Endothelial cell of umbilical vein (primary cell): Measurements from ENCODE around the gene R3HDM1.

Source experiments
- CTCF ChIP-seq, 2 donors: IDR thresholded peaks; 1 replicate in 1 of 2; 2 replicates in 1 of 2; pipeline ENCODE4 v1.5.1; 2011; ENCODE audit warnings: low read length in 2 of 2, mild to moderate bottlenecking in 2 of 2, moderate library complexity in 2 of 2, control low read depth in 1 of 2, inconsistent platforms in 1 of 2, low read depth in 1 of 2; ENCODE audit not compliant: insufficient read depth in 1 of 2; ENCODE audit errors: extremely low read depth in 1 of 2
- EZH2 ChIP-seq: IDR thresholded peaks from 2 replicates; pipeline ENCODE4 v1.6.1; 2012; ENCODE audit warnings: borderline replicate concordance, low read depth, mild to moderate bottlenecking, moderate library complexity, low read length, inconsistent platforms; ENCODE audit not compliant: severe bottlenecking
- JUN ChIP-seq: IDR thresholded peaks from 2 replicates; pipeline ENCODE4 v1.6.1; 2011; ENCODE audit warnings: borderline replicate concordance, low read depth; ENCODE audit not compliant: insufficient read length, insufficient read depth
- MAX ChIP-seq: IDR thresholded peaks from 2 replicates; pipeline ENCODE4 v1.6.1; 2011; ENCODE audit not compliant: insufficient read depth, insufficient read length
- POLR2A ChIP-seq: IDR thresholded peaks from 2 replicates; pipeline ENCODE4 v1.6.1; 2012; ENCODE audit warnings: low read depth, mild to moderate bottlenecking, control low read depth, low read length
- POLR2AphosphoS5 ChIP-seq: IDR thresholded peaks from 2 replicates; pipeline ENCODE4 v1.6.1; 2012; ENCODE audit warnings: low read depth, mild to moderate bottlenecking, control low read depth, low read length, moderate library complexity; ENCODE audit not compliant: insufficient read depth

GRCh38 chr2:135773917-135774316, 242.6 kb downstream of the R3HDM1 start:
- TF ChIP-seq CTCF (IDR thresholded peaks at IDR 0.05; ENCODE audit: extremely low read depth in 1 of 2, insufficient read depth in 1 of 2, low read depth in 1 of 2, low read length in 2 of 2): no peak
- TF ChIP-seq POLR2A: no peak
- no peak for TF ChIP-seq POLR2AphosphoS5
- TF ChIP-seq MAX: no peak
- TF ChIP-seq EZH2: no peak
- TF ChIP-seq JUN: peak; percentile 99
